IPS-20b (cell line): Measurements from ENCODE around the gene KIRREL3.

Experiments
- H3K27ac ChIP-seq: one replicate; pipeline ENCODE4 v1.5.1; 2013; ENCODE audit warnings: low read length
- H3K27me3 ChIP-seq: 2 replicates; pipeline ENCODE4 v1.6.1; 2013; ENCODE audit warnings: mild to moderate bottlenecking, low read length, inconsistent platforms; ENCODE audit not compliant: insufficient read depth
- H3K36me3 ChIP-seq: 2 replicates; pipeline ENCODE4 v1.6.1; 2013; ENCODE audit warnings: low read depth, mild to moderate bottlenecking, inconsistent platforms, low read length, moderate library complexity; ENCODE audit not compliant: insufficient read depth
- H3K4me1 ChIP-seq: 2 replicates; pipeline ENCODE4 v1.6.1; 2013; ENCODE audit warnings: mild to moderate bottlenecking, control low read depth, inconsistent platforms, low read length, moderate library complexity; ENCODE audit not compliant: insufficient read depth
- H3K4me3 ChIP-seq: 2 replicates; pipeline ENCODE4 v1.5.1; 2013; ENCODE audit warnings: mild to moderate bottlenecking, low read length, inconsistent platforms
- H3K9ac ChIP-seq: 2 replicates; pipeline ENCODE4 v1.6.1; 2013; ENCODE audit warnings: low read depth, mild to moderate bottlenecking, inconsistent platforms, low read length, moderate library complexity
- H3K9me3 ChIP-seq: 2 replicates; pipeline ENCODE4 v1.6.1; 2013; ENCODE audit warnings: mild to moderate bottlenecking, low read depth, low read length, inconsistent platforms; ENCODE audit not compliant: insufficient read depth

KIRREL3 gene

GRCh38 chr11:127027000-127027399 lies 26.4 kb upstream of the KIRREL3 start:
- no peaks in the 10 kb centered on the region for H3K36me3 ChIP-seq
- no peaks in the 10 kb centered on the region for H3K27me3 ChIP-seq
- H3K9ac ChIP-seq: no peak overlapping the region
- H3K9me3 ChIP-seq: no peaks in the 10 kb centered on the region
- H3K27ac ChIP-seq: no peak overlapping the region
- H3K4me1 ChIP-seq: no peaks in the 10 kb centered on the region
- no peak overlapping the region for H3K4me3 ChIP-seq

GRCh38 chr11:127023991-127024390 lies 23.4 kb upstream of the KIRREL3 start:
- Histone ChIP-seq H3K27me3 (no peaks in the 10 kb centered on the region), H3K9ac (no peak overlapping the region), H3K27ac (no peak overlapping the region), H3K4me1 (no peaks in the 10 kb centered on the region), H3K36me3 (no peaks in the 10 kb centered on the region), H3K9me3 (no peaks in the 10 kb centered on the region), H3K4me3 (no peak overlapping the region)

- no peak overlapping the region for H3K27ac ChIP-seq
- no peak overlapping the region for H3K9ac ChIP-seq
- no peak overlapping the region for H3K4me3 ChIP-seq
- no peaks in the 10 kb centered on the region for H3K4me1 ChIP-seq
- no peaks in the 10 kb centered on the region for H3K27me3 ChIP-seq
- H3K36me3 ChIP-seq: no peaks in the 10 kb centered on the region
- H3K9me3 ChIP-seq: no peaks in the 10 kb centered on the region
Observed at GRCh38 chr11:127018683-127019279, 18.2 kb upstream of the KIRREL3 start.

GRCh38 chr11:127017482-127017881 lies 16.9 kb upstream of the KIRREL3 start:
- Histone ChIP-seq H3K27ac (no peak overlapping the region), H3K4me1 (no peaks in the 10 kb centered on the region), H3K36me3 (no peaks in the 10 kb centered on the region), H3K9ac (no peak overlapping the region), H3K4me3 (no peak overlapping the region), H3K27me3 (no peaks in the 10 kb centered on the region; the same call in 1 of the 2 replicates), H3K9me3 (no peaks in the 10 kb centered on the region)

- Histone ChIP-seq H3K9me3 (no peaks in the 10 kb centered on the region), H3K9ac (no peak overlapping the region), H3K4me1 (no peaks in the 10 kb centered on the region), H3K27ac (no peak overlapping the region), H3K36me3 (no peaks in the 10 kb centered on the region), H3K27me3 (no peaks in the 10 kb centered on the region; the same call in 1 of the 2 replicates), H3K4me3 (no peak overlapping the region)
Observed at GRCh38 chr11:127013550-127013949, 13.0 kb upstream of the KIRREL3 start.

GRCh38 chr11:127006311-127006710 lies 5.7 kb upstream of the KIRREL3 start:
- no peak overlapping the region for H3K27ac ChIP-seq
- no peak overlapping the region for H3K4me3 ChIP-seq

GRCh38 chr11:127003260-127003981 lies 2.9 kb upstream of the KIRREL3 start:
- H3K9me3 ChIP-seq: no peaks in the 10 kb centered on the region
- H3K27me3 ChIP-seq: peaks cover 79% of the 10 kb centered on the region
- H3K4me1 ChIP-seq: peaks cover 4% of the 10 kb centered on the region; the same call in 1 of the 2 replicates
- H3K9ac ChIP-seq: no peak overlapping the region; the same call in 1 of the 2 replicates
- peak overlapping the region; percentile 73 for H3K4me3 ChIP-seq
- no peak overlapping the region for H3K27ac ChIP-seq
- no peaks in the 10 kb centered on the region for H3K36me3 ChIP-seq

More at GRCh38 chr11:127006311-127006710, 5.7 kb upstream of the KIRREL3 start:
- no peaks in the 10 kb centered on the region; the same call in 1 of the 2 replicates for H3K4me1 ChIP-seq
- no peaks in the 10 kb centered on the region for H3K9me3 ChIP-seq
- H3K9ac ChIP-seq: no peak overlapping the region
- no peaks in the 10 kb centered on the region for H3K36me3 ChIP-seq
- peaks cover 50% of the 10 kb centered on the region for H3K27me3 ChIP-seq

- Histone ChIP-seq H3K9me3 (no peaks in the 10 kb centered on the region), H3K4me3 (peak overlapping the region; percentile 73), H3K4me1 (peaks cover 4% of the 10 kb centered on the region; the same call in 1 of the 2 replicates), H3K9ac (no peak overlapping the region; the same call in 1 of the 2 replicates), H3K27ac (no peak overlapping the region), H3K36me3 (no peaks in the 10 kb centered on the region), H3K27me3 (peaks cover 85% of the 10 kb centered on the region)
Observed at GRCh38 chr11:127002669-127003259, 2.2 kb upstream of the KIRREL3 start.

GRCh38 chr11:127000981-127001380 lies 411 bp upstream of the KIRREL3 start:
- no peaks in the 10 kb centered on the region for H3K36me3 ChIP-seq
- no peaks in the 10 kb centered on the region for H3K9me3 ChIP-seq
- H3K4me1 ChIP-seq: peaks cover 4% of the 10 kb centered on the region; the same call in 1 of the 2 replicates
- H3K9ac ChIP-seq: peak overlapping the region; percentile 40; the same call in 1 of the 2 replicates
- H3K27me3 ChIP-seq: peaks cover 99% of the 10 kb centered on the region
- H3K4me3 ChIP-seq: peak overlapping the region; percentile 73
- no peak overlapping the region for H3K27ac ChIP-seq

- Histone ChIP-seq H3K4me3 (no peak overlapping the region), H3K27me3 (peaks cover 97% of the 10 kb centered on the region), H3K9ac (no peak overlapping the region)
Observed at GRCh38 chr11:126999366-126999765, 1.2 kb downstream of the KIRREL3 start.

GRCh38 chr11:126997641-126998040 lies 2.9 kb downstream of the KIRREL3 start:
- Histone ChIP-seq H3K4me1 (peaks cover 4% of the 10 kb centered on the region; the same call in 1 of the 2 replicates), H3K9me3 (no peaks in the 10 kb centered on the region), H3K27me3 (peaks cover 95% of the 10 kb centered on the region), H3K36me3 (no peaks in the 10 kb centered on the region), H3K27ac (no peak overlapping the region), H3K9ac (no peak overlapping the region), H3K4me3 (no peak overlapping the region)

More at GRCh38 chr11:126999366-126999765, 1.2 kb downstream of the KIRREL3 start:
- H3K36me3 ChIP-seq: no peaks in the 10 kb centered on the region
- H3K27ac ChIP-seq: no peak overlapping the region
- H3K9me3 ChIP-seq: no peaks in the 10 kb centered on the region
- H3K4me1 ChIP-seq: peaks cover 4% of the 10 kb centered on the region; the same call in 1 of the 2 replicates
